Globus pallidus (tissue), 1 donor: ENCODE results near the gene CALHM1.
"Not testable (repeated sequence)": the region's sequence is repeated elsewhere in the genome, so short reads cannot be mapped to it uniquely, and the experiment has no call there.

Experiments
- DNase-seq: peaks from one replicate; pipeline ENCODE4 v3.0.0-alpha.2; 2015; ENCODE audit warnings: low spot score

The CALHM1 gene

DNA sequence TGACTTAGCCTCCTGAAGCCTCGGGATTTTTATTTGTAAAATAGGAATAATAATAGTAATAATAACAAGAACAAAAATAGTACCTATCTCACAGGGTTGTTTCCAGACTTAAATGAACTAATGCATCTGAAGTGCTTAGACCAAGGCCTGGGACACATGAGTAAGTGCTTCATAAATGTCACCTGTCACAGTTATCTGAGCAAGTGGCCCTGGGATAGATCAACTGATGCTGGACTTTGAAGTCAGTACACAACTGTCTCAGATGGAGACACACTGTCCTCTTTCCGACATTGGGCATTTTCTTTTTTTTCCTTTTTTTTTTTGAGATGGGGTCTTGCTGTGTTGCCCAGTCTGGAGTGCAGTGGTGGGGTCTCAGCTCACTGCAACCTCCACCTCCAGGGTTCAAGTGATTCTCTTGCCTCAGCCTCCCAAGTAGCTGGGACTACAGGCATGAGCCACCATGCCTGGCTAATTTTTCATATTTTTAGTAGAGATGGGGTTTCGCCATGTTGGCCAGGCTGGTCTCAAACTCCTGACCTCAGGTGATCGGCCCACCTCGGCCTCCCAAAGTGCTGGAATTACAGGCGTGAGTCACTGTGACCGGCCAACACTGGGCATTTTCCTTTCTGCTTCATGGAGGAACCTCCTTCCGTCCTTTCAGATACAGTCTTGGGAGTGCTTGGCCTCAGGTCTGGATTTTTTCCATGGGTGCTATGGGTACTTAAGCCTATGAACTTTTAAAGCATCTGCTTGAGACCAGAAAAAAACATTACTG is 28.1 kb upstream of the CALHM1 start:
- not testable (repeated sequence) for DNase-seq

DNA sequence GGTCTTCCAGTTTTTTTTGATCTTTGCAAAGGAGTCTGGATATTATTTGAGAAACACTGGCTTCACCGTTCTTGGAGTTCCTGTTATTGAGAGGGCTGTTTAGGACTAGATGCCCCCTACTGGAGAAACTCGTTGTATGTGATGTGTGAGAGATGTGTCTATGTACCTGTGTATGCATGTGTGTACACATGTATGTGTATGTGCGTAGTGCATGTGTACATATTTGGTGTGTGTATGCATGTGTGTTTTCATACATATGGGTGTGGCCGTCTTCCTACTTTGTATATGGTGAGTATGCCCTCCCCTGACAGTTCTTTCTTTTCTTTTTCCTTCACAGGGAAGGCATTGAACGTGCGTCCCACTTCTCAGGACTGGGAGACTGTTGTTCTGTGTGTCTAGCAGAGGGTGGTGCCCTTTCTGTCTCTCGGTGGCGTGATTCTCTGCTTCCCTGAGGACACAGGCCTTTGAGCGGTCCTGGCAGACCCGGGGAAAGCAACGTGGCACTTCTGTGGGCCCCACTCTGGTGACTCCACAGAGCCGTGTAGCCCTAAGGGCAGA is 23.4 kb upstream of the CALHM1 start:
- peak; percentile 31 for DNase-seq

DNA sequence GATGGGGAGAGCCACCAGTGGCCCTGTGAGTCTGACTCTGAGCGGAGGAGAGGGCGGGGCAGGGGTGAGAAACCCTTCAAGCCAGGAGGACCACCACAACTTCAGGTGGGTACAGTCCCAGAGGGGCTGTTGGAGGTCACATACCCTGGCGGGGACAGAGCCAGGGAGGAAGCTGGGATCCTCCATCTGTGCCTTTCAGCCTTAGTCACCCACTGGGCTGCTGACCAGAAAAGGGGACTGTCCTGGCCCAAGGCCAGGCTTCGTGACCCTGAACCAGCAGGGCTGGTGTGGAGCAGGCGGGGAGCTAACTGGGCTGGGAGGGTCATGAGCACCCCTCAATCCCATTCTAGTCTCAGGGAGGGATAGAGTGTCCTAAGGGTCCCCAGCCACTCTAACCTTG is 21.8 kb upstream of the CALHM1 start:
- DNase-seq = no peak

GRCh38 chr10:103479135-103479534 is 20.4 kb upstream of the CALHM1 start, which contains the start of gene CALHM3:
CALHM3 (minus strand) TSS chr10:103479240; CDS start chr10:103479032, 208 bp downstream.
- DNase-seq = no peak

DNA sequence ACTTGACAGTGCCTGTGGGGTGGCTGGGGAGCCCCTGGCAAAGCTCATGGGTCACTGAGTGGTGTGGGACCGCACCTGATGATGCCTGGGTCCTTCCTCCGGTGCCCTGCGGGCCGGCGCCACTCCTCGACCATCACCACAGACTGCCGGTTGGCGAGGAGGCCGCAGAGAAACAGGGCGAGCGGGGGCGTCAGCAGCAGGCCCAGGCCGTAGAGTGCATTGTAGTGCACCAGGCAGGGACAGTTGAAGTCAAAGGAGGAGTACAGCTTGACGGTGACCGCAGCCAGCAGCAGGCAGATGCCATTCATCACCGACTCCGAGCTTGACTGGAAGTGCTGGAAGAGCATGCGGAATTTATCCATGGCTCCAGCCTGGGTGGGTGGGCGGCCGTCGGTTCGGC is 20.0 kb upstream of the CALHM1 start:
- DNase-seq = no peak

- no peak for DNase-seq
Measured at GRCh38 chr10:103476046-103476768, 17.5 kb upstream of the CALHM1 start.

- DNase-seq = no peak
Measured at GRCh38 chr10:103475437-103475836, 16.7 kb upstream of the CALHM1 start.

DNA sequence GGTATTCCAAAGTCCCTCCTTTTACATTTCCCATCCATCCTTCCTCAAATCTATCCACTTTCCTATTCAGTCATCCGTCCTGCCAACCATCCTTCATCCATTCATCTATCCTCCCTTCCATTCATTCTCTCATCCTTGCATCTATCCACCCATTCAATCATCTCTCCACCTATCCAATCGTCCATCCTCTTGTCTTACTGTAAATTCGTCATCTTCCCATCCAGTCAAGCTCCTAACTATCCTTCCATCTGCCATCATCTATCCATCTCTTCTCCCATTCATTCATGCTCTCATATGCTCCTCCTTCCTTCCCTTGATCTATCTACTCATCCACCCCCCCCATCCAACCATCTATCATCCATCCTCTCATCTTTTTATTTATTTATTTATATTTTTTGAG is 15.4 kb upstream of the CALHM1 start:
- DNase-seq = no peak

DNA sequence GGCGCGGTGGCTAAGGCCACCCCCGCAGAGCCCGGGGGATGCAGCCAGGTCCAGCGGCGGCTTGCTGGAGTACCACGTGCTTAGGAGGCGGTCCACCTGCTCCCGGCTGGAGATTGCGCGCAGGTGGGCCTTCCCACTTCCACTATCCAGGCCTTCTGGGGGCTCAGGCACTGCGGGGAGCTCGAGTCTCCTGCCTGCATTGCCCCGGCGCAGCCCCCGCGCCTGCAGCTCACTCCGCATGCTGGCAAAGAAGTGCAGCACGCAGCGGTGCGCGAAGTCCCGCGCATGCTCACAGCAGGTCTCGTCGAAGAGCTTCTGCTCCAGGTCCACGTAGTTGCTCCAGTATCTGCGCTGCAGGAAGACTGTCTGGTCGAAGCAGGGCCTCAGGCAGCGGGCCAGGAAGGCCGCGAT is 14.6 kb upstream of the CALHM1 start:
- no peak for DNase-seq

- no peak for DNase-seq
Measured at GRCh38 chr10:103472005-103472404, 13.3 kb upstream of the CALHM1 start.

DNA sequence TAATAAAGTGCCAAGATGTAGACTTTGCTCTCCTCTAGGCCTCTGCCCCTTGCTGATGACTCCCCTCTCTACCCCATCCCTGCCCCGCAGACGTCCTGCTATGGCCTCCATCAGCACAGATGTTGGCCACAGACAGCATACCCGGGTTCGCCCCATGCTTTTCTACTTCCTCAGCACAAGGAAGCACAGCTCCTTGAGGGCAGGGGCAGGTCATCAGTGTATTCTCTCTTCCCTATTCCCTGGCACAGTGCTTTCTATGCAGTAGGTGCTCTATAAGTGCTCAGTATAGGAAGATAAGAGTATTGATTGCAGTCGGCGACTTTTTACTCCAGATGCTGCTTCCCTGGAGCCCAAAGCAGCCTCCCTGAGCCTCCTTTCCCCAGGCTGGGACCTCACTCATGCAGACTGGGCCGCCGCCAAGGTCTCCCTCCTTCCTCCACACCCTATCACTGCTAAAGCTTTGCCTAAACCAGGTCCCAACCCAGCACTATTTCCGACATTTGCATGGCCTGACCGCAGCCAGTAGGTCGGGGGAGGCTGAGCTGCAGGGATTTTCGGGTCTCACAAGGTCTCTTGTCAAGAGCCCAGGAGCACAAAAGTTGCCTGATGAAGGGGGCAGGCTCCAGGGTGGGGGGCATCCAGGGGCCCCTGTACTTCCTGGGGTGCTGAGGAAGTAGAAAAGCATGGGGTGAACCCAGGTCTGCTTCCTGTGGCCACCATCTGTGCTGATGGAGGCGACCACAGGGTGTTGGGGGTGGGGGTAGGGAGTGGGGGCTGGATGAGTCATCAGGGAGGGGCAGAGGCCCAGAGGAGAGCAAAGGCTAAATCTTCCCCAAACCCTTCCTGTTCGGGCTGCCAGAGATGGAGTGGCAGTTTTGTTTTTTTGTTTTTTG is 12.3 kb upstream of the CALHM1 start:
- no peak for DNase-seq

- no peak for DNase-seq
Measured at GRCh38 chr10:103469201-103469600, 10.5 kb upstream of the CALHM1 start.

- DNase-seq = no peak
Measured at GRCh38 chr10:103467406-103467805, 8.7 kb upstream of the CALHM1 start.

- no peak for DNase-seq
Measured at GRCh38 chr10:103466734-103467133, 8.0 kb upstream of the CALHM1 start.

DNA sequence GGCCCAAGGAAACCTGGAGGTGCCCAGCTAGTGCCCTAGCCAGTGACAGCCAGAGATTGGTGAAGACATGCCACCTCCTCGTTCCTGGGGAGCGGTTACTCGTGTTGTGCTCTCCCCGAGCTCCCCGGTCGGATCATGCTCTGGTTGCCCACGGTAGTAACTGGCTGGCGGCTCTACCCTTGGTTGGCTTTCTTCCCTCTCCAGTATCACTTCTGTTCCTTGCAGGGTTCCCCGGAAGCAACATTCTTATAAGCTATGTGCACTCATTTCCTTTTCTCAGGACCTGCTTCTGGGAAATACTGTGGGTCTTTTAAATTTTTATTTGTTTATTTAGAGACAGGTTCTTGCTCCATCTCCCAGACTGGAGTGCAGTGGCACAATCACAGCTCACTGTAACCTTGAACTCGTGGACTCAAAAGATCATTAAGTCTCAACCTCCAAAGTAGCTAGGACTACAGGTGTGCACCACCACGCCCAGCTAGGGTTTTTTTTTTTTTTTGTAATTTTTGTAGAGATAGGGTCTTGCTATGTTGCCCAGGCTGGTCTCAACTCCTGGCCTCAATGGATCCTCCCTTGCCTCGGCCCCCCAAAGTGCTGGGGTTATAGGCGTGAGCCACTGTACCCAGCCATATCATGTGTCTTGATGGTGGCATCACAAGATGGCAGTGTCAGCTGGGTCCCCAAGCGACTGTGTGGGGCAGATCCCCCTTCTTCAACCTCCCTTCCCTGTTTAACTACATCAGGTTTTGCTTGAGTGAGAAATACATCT is 6.9 kb upstream of the CALHM1 start:
- no peak for DNase-seq

GRCh38 chr10:103463499-103463898 is 4.8 kb upstream of the CALHM1 start:
- no peak for DNase-seq

DNA sequence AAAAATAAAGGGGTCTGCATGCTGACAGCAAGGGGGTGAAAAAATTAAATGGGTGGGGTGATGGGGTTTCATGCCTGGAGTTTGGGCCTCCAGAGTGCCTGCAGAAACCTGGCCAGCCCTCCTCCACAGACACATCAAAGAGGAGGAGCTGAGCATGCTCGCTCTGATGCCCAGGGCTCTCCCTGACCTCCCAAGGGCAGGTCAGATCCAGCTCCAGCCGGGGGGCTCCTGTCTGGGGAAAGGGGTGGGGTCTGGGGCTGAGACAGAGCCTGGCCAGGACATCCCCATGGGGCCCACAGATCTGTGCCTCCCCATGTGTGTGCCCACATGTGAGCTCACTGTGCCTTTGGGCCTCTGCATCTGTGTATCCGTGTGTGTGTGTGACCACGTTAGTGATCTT is 915 bp upstream of the CALHM1 start:
- DNase-seq = no peak

- DNase-seq = no peak
Measured at GRCh38 chr10:103457896-103458583, 660 bp downstream of the CALHM1 start.

- no peak for DNase-seq
Measured at GRCh38 chr10:103457176-103457712, 1.5 kb downstream of the CALHM1 start.

DNA sequence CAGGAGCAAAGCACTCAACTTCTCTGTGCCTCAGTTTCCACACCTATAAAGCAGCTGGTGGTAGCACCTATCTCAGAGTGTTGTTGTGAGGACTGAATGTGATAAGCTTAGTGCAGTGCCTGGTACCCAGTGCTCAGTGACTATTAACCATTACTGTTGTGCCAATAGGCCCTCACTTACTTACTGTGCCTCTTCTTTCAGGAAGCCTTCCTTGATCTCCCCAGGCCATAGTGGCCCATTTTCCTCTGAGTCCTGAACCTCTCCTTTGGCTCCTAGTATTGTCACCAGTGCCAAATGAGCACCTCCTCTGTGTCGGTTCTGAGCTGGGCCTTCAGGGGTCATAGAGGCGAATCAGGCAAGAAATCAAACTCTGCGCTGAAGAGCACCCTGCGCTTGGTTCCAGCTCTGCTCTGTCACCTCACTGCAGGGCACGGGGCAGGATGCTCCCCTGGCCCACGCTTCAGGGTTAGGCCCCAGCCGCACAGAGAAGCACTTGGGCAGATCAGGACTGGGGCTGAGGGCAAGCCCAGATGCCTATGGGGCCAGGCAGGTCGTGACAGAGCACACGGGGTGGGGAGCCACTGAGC is 2.5 kb downstream of the CALHM1 start:
- no peak for DNase-seq
